H1 (cell line): Measurements from ENCODE around the gene LRRC28. TPM values are rescaled to one million over a fixed set of nuclear protein-coding genes. Genes with fewer than 3 reads are reported as not detected.

ENCODE experiments used
- CTCF ChIA-PET: fragments of 300-600 bp; sonication (Branson Sonifier 250); formaldehyde crosslinking; loops from one replicate; lab custom pipeline; 2021; ENCODE audit not compliant: partially characterized antibody; lab: Charles Lee
- POLR2A ChIA-PET: fragments of 300-600 bp; sonication (Branson Sonifier 250); formaldehyde crosslinking; loops from one replicate; lab custom pipeline; 2021; ENCODE audit warnings: inconsistent platforms; ENCODE audit not compliant: partially characterized antibody; lab: Charles Lee
- DNase-seq, 2 experiments: peaks; one replicate each; pipeline versions ENCODE4 v3.0.0 to v3.0.0-alpha.2; 2010 to 2022; ENCODE audit warnings: low spot score in 2 of 2, low read depth in 1 of 2, mixed read lengths in 1 of 2
- FAIRE-seq: peaks from 2 replicates; lab custom pipeline; 2011; peaks lifted over from hg19 to GRCh38; lab: Jason Lieb, UNC
- H2AFZ ChIP-seq: 2 replicates; pipeline ENCODE4 v1.8.1; 2012; ENCODE audit warnings: low read length, inconsistent platforms
- H2AK5ac ChIP-seq: 2 replicates; pipeline ENCODE4 v1.6.1; 2013; ENCODE audit warnings: low read depth, low read length
- H2BK120ac ChIP-seq: replicated peaks from 2 replicates; pipeline ENCODE3; 2013; ENCODE audit warnings: low read depth, low read length, inconsistent platforms
- H2BK12ac ChIP-seq: 2 replicates; pipeline ENCODE4 v1.6.1; 2013; ENCODE audit warnings: low read depth, low read length
- H2BK15ac ChIP-seq: 2 replicates; pipeline ENCODE4 v1.6.1; 2013; ENCODE audit warnings: low read length
- H2BK20ac ChIP-seq: 2 replicates; pipeline ENCODE4 v1.6.1; 2013; ENCODE audit warnings: low read length
- H2BK5ac ChIP-seq: 2 replicates; pipeline ENCODE4 v1.6.1; 2013; ENCODE audit warnings: low read depth, low read length
- H3K14ac ChIP-seq: 2 replicates; pipeline ENCODE4 v1.6.1; 2013; ENCODE audit warnings: inconsistent platforms; ENCODE audit not compliant: insufficient read length
- H3K18ac ChIP-seq: 2 replicates; pipeline ENCODE4 v1.6.1; 2013; ENCODE audit warnings: low read length; ENCODE audit errors: extremely low read depth
- H3K23ac ChIP-seq: 2 replicates; pipeline ENCODE4 v1.6.1; 2013; ENCODE audit warnings: inconsistent platforms; ENCODE audit not compliant: insufficient read length
- H3K23me2 ChIP-seq: 2 replicates; pipeline ENCODE4 v1.6.1; 2013; ENCODE audit warnings: low read depth, low read length
- H3K27ac ChIP-seq: 2 replicates; pipeline ENCODE4 v1.6.1; 2011; ENCODE audit warnings: low read depth, low read length, inconsistent platforms
- H3K27me3 ChIP-seq, 4 experiments: replicated peaks in 1 of 4; 1 replicate in 1 of 4; 2 replicates in 3 of 4; pipeline versions ENCODE4 v1.6.1 to v1.8.1; 2011 to 2013; ENCODE audit warnings: low read length in 3 of 4, mild to moderate bottlenecking in 3 of 4, inconsistent platforms in 2 of 4, mixed read lengths in 2 of 4, moderate library complexity in 1 of 4; ENCODE audit not compliant: control insufficient read depth in 3 of 4, insufficient read depth in 3 of 4; ENCODE audit errors: extremely low read depth in 1 of 4
- H3K36me3 ChIP-seq, 4 experiments: 2 replicates each; pipeline versions ENCODE4 v1.6.1 to v1.8.1; 2011 to 2013; ENCODE audit warnings: mild to moderate bottlenecking in 4 of 4, low read length in 3 of 4, moderate library complexity in 2 of 4, control low read depth in 1 of 4, inconsistent platforms in 1 of 4; ENCODE audit not compliant: insufficient read depth in 4 of 4, control insufficient read depth in 2 of 4
- H3K4ac ChIP-seq: replicated peaks from 2 replicates; pipeline ENCODE3; 2013; ENCODE audit warnings: low read length, low read depth, mixed read lengths, inconsistent platforms; ENCODE audit not compliant: insufficient read length
- H3K4me1 ChIP-seq, 4 experiments: replicated peaks in 1 of 4; 1 replicate in 1 of 4; 2 replicates in 3 of 4; pipeline versions ENCODE4 v1.6.1 to v1.8.1; 2011 to 2013; ENCODE audit warnings: low read length in 3 of 4, inconsistent platforms in 2 of 4, mixed read lengths in 1 of 4; ENCODE audit not compliant: insufficient read depth in 4 of 4, control insufficient read depth in 3 of 4
- H3K4me2 ChIP-seq, 2 experiments: 2 replicates each; pipeline versions ENCODE4 v1.6.1 to v1.8.1; 2011 to 2013; ENCODE audit warnings: low read depth in 2 of 2, low read length in 2 of 2, control low read depth in 1 of 2, inconsistent platforms in 1 of 2, mild to moderate bottlenecking in 1 of 2; ENCODE audit not compliant: insufficient read depth in 1 of 2
- H3K4me3 ChIP-seq, 4 experiments: fragments of 200-600, 300-600 bp in 1 of 4; sonication (generic), shearing (Covaris generic), sonication (Bioruptor Twin) in 1 of 4; 2 replicates each; pipeline versions ENCODE4 v1.5.1 to v1.8.1; 2011 to 2016; ENCODE audit warnings: low read length in 4 of 4, low read depth in 3 of 4, control low read depth in 2 of 4, inconsistent platforms in 2 of 4, mild to moderate bottlenecking in 2 of 4, mixed read lengths in 1 of 4, moderate library complexity in 1 of 4; ENCODE audit not compliant: insufficient read depth in 2 of 4; ENCODE audit errors: extremely low read depth in 1 of 4
- H3K56ac ChIP-seq: replicated peaks from 2 replicates; pipeline ENCODE3; 2013; ENCODE audit warnings: low read depth, mild to moderate bottlenecking, mixed read lengths, low read length, inconsistent platforms; ENCODE audit not compliant: insufficient read length
- H3K79me1 ChIP-seq: 2 replicates; pipeline ENCODE4 v1.6.1; 2013; ENCODE audit warnings: low read depth, low read length, control low read depth
- H3K79me2 ChIP-seq, 2 experiments: 2 replicates each; pipeline versions ENCODE4 v1.6.1 to v1.8.1; 2012 to 2013; ENCODE audit warnings: low read length in 2 of 2, mild to moderate bottlenecking in 2 of 2, inconsistent platforms in 1 of 2; ENCODE audit not compliant: insufficient read depth in 2 of 2, control insufficient read depth in 1 of 2
- H3K9ac ChIP-seq, 4 experiments: replicated peaks in 1 of 4; 1 replicate in 1 of 4; 2 replicates in 3 of 4; pipeline versions ENCODE4 v1.6.1 to v1.8.1; 2011 to 2013; ENCODE audit warnings: low read depth in 3 of 4, low read length in 3 of 4, control low read depth in 2 of 4, mild to moderate bottlenecking in 2 of 4, moderate library complexity in 2 of 4, inconsistent platforms in 1 of 4; ENCODE audit errors: extremely low read depth in 1 of 4
- H3K9me3 ChIP-seq, 2 experiments: 2 replicates each; pipeline versions ENCODE4 v1.6.1 to v1.8.1; 2012 to 2013; ENCODE audit warnings: mild to moderate bottlenecking in 2 of 2, moderate library complexity in 2 of 2, control low read depth in 1 of 2, inconsistent platforms in 1 of 2, low read depth in 1 of 2, low read length in 1 of 2, mixed read lengths in 1 of 2; ENCODE audit not compliant: insufficient read depth in 2 of 2
- H4K20me1 ChIP-seq, 2 experiments: replicated peaks in 1 of 2; 2 replicates each; pipeline versions ENCODE3 to v1.8.1; 2011 to 2013; ENCODE audit warnings: inconsistent platforms in 2 of 2, low read length in 2 of 2, mild to moderate bottlenecking in 1 of 2; ENCODE audit not compliant: insufficient read depth in 2 of 2, control insufficient read depth in 1 of 2
- H4K5ac ChIP-seq: 2 replicates; pipeline ENCODE4 v1.6.1; 2013; ENCODE audit warnings: low read length, low read depth, mixed read lengths, inconsistent platforms; ENCODE audit not compliant: insufficient read length
- H4K8ac ChIP-seq: 2 replicates; pipeline ENCODE4 v1.8.0; 2013; ENCODE audit warnings: mild to moderate bottlenecking, moderate library complexity, low read length, inconsistent platforms; ENCODE audit not compliant: insufficient read depth; ENCODE audit errors: extremely low read depth
- H4K91ac ChIP-seq: replicated peaks from 2 replicates; pipeline ENCODE3; 2013; ENCODE audit warnings: low read length, mixed read lengths, inconsistent platforms; ENCODE audit not compliant: insufficient read length
- CHD1 ChIP-seq: IDR thresholded peaks from 2 replicates; pipeline ENCODE4 v1.6.1; 2012; ENCODE audit warnings: low read depth, low read length, improper control_type of control experiment
- CREB1 ChIP-seq: IDR thresholded peaks from 2 replicates; pipeline ENCODE4 v1.6.1; 2012; ENCODE audit warnings: inconsistent platforms
- JUN ChIP-seq: IDR thresholded peaks from 2 replicates; pipeline ENCODE4 v1.6.1; 2011; ENCODE audit warnings: low read depth, mild to moderate bottlenecking, improper control_type of control experiment, low read length
- JUND ChIP-seq: IDR thresholded peaks from 2 replicates; pipeline ENCODE4 v1.6.1; 2011; ENCODE audit warnings: mild to moderate bottlenecking, improper control_type of control experiment, low read length
- POU5F1 ChIP-seq: IDR thresholded peaks from 2 replicates; pipeline ENCODE4 v1.6.1; 2011; ENCODE audit warnings: low read depth, mild to moderate bottlenecking, low read length, moderate library complexity
- RAD21 ChIP-seq, 2 experiments: IDR thresholded peaks in 1 of 2; conservative IDR thresholded peaks in 1 of 2; 2 replicates each; pipeline ENCODE4 v1.6.1; 2011; ENCODE audit warnings: low read depth in 2 of 2, low read length in 2 of 2, improper control_type of control experiment in 1 of 2, inconsistent platforms in 1 of 2, mild to moderate bottlenecking in 1 of 2, moderate library complexity in 1 of 2
- RNF2 ChIP-seq: fragments of 200-900, 300-1000 bp; sonication (generic); IDR thresholded peaks from 2 replicates; pipeline ENCODE4 v1.7.1; 2016; ENCODE audit warnings: borderline replicate concordance, low read depth, mild to moderate bottlenecking, antibody characterized with exemption, low read length; ENCODE audit not compliant: poor library complexity, severe bottlenecking; ENCODE audit errors: missing control alignments
- SP2 ChIP-seq: IDR thresholded peaks from 2 replicates; pipeline ENCODE4 v1.6.1; 2012; ENCODE audit warnings: mild to moderate bottlenecking, low read length, inconsistent platforms
- TEAD4 ChIP-seq: IDR thresholded peaks from 2 replicates; pipeline ENCODE4 v1.6.1; 2012; ENCODE audit warnings: low read depth, low read length, inconsistent platforms, mixed read lengths
- WGBS, 2 experiments: shearing (Covaris generic) in 1 of 2; methylation state at CpG; one replicate each; pipeline versions ENCODE4 v1.1.6 to v1.1.7; 2013 to 2015; ENCODE audit warnings: low lambda C conversion rate in 2 of 2, mixed read lengths in 2 of 2, inconsistent platforms in 1 of 2, low coverage in 1 of 2, missing lambda C conversion rate in 1 of 2; ENCODE audit not compliant: insufficient replicate concordance in 2 of 2, insufficient coverage in 1 of 2, insufficient read length in 1 of 2; ENCODE audit errors: extremely low coverage in 1 of 2, missing lambda C conversion rate in 1 of 2; 5-methylcytosine and 5-hydroxymethylcytosine counted together
- polyA plus RNA-seq, 7 experiments: library from polyadenylated mRNA; depleted of rRNA in 3 of 7; stranded (reverse) in 5 of 7; unstranded in 2 of 7; fragments of >200 nt in 5 of 7; fragments of 200-250 nt in 2 of 7; gene quantifications; 1 replicate in 5 of 7; 2 replicates in 1 of 7; 4 replicates in 1 of 7; pipeline versions ENCODE4 v1.2.1 to v1.2.3, GENCODE V29; 2011 to 2013; ENCODE audit warnings: missing spikeins in 2 of 7, mixed read lengths in 2 of 7
- total RNA-seq: library from RNA; stranded (reverse); fragmentation: NEBNext Ultra II Directional; extraction: Animal tissue kit (Norgen Biotek cat#: 25700); gene quantifications from 2 replicates; pipeline ENCODE4 v1.2.1, GENCODE V29; 2021

Gene LRRC28
- total and polyA plus RNA-seq, 2 of the 8 experiments (the other 6 are each of a cell fraction or from before 2014, with no cell fraction given), result 20.2 to 23.3 TPM

DNA sequence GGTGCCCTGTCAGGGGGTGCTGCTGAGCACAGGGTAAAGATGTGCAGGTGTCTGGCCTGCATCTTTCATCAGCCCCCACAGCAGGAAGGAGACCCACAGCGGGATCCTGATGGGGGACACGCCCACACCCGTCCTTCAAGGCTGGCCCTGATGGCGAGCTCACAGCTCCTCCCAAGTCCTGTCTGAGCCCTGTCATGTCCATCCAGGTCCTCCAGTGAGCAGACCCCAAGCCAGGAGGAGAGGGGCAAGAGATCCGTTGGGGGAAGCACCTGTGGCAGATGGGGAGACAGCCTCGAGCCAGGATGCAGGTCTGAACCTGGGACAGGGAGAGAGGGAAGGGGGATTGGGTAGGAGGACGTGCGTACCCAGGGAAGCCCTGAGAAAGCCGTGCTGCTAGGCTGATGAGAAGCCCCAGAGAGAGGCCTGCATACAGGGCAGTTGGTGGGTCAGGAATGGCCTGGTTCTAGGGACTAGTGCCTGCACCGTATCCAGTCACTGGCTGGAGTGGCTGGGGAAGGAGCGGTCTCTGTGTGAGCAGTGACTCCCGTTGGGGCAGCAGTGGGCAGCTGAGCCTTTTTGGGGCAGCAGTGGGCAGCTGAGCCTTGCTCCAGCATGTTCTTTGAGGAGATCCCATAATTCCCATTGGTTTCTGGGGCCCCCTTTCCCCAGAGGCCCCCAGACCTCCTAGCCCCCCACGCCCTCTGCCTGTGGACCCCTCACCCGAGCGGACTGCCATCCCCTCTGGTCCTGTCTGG, 181.2 kb downstream of the LRRC28 start:
- peak overlapping the region; percentile 38 for H4K8ac ChIP-seq

More for the DNA sequence above, 181.2 kb downstream of the LRRC28 start:
- Histone ChIP-seq H3K9ac (no peak overlapping the region), H3K18ac (no peak overlapping the region), H4K91ac (no peak overlapping the region), H3K23me2 (no peaks in the 10 kb centered on the region; the same call in 1 of the 2 replicates), H3K79me1 (no peaks in the 10 kb centered on the region), H3K79me2 (no peaks in the 10 kb centered on the region), H3K4me3 (no peak overlapping the region; a peak in 1 of 8 replicates), H3K27ac (no peak overlapping the region), H2BK15ac (no peak overlapping the region), H2BK12ac (no peak overlapping the region; the same call in 1 of the 2 replicates), H3K9me3 (no peaks in the 10 kb centered on the region), H3K4me2 (no peak overlapping the region), H4K5ac (no peak overlapping the region), H3K14ac (no peak overlapping the region), H2AK5ac (no peak overlapping the region), H3K36me3 (no peaks in the 10 kb centered on the region), H3K4me1 (peaks cover 0 to 11% (median 0%) of the 10 kb centered on the region in 4 experiments; a peak in 1 of 7 replicates), H3K56ac (no peak overlapping the region), H2BK20ac (no peak overlapping the region), H2BK5ac (0 out of 2 replicates have a peak overlapping the region, but pooled peaks have one; percentile 8), H2BK120ac (no peak overlapping the region), H4K20me1 (no peaks in the 10 kb centered on the region), H3K27me3 (no peaks in the 10 kb centered on the region; a peak in 1 of 7 replicates), H2AFZ (peak overlapping the region; percentile 29; the same call in 1 of the 2 replicates), H3K23ac (no peak overlapping the region), H3K4ac (peak overlapping the region; percentile 76)
- ChIA-PET CTCF (interaction anchor here (1.1 to 2.5 kb wide), 5 partner anchors 16 to 272 kb away, joined by 3 to 6 read pairs (median 4); no protein-coding TSS in a partner anchor), POLR2A (no interaction called here)
- 90% methylated on average over 15 of the region's 15 CpGs; no CpG with 5 or more reads in 1 of the 2 experiments for WGBS, 2 experiments
- no peak for TF ChIP-seq RNF2
- TF ChIP-seq JUND, result no peak
- TF ChIP-seq JUN, result no peak
- TF ChIP-seq SP2, result no peak
- TF ChIP-seq POU5F1, result no peak
- TF ChIP-seq TEAD4, result no peak
- no peak for TF ChIP-seq RAD21 (IDR thresholded peaks at IDR 0.05 in 1 of 2, conservative IDR thresholded peaks at IDR 0.05 in 1 of 2; ENCODE audit: low read depth in 2 of 2, low read length in 2 of 2)
- TF ChIP-seq CREB1, result no peak
- TF ChIP-seq CHD1, result no peak
- FAIRE-seq (no peak), DNase-seq (no peak)
